PC-9 (cell line): Measurements from ENCODE around the gene ARID3A. TPM values are rescaled to one million over a fixed set of nuclear protein-coding genes. Genes with fewer than 3 reads are reported as not detected.

ENCODE experiments used
- BruUV-seq: library from RNA; stranded (reverse); fragments of 400-500 nt; replicated peaks from 2 replicates; lab custom pipeline; 2021; lab: Mats Ljungman, UMichigan
- CTCF ChIA-PET: fragments of 300-600 bp; sonication (Branson Sonifier 250); formaldehyde crosslinking; loops from one replicate; lab custom pipeline; 2022; ENCODE audit warnings: antibody characterized with exemption; lab: Charles Lee
- POLR2A ChIA-PET: fragments of 300-600 bp; sonication (Branson Sonifier 250); formaldehyde crosslinking; loops from one replicate; lab custom pipeline; 2022; ENCODE audit warnings: antibody characterized with exemption; ENCODE audit not compliant: unreplicated experiment; lab: Charles Lee
- DNase-seq, 2 experiments: peaks; one replicate each; pipeline versions ENCODE4 v3.0.0 to v3.0.0-alpha.2; 2015 to 2022; ENCODE audit warnings: mixed read lengths in 1 of 2
- H2AFZ ChIP-seq: fragments of 200-600 bp; sonication (generic); 2 replicates; pipeline ENCODE4 v1.8.1; 2017; ENCODE audit warnings: antibody characterized with exemption
- H3F3A ChIP-seq: fragments of 200-600 bp; sonication (generic); 2 replicates; pipeline ENCODE4 v1.8.1; 2017; ENCODE audit warnings: antibody characterized with exemption, mild to moderate bottlenecking, low read depth; ENCODE audit not compliant: insufficient read depth
- H3K27ac ChIP-seq: fragments of 200-600 bp; sonication (generic); 2 replicates; pipeline ENCODE4 v1.6.1; 2016; ENCODE audit warnings: mixed run types
- H3K27me3 ChIP-seq: fragments of 200-600 bp; sonication (generic); 2 replicates; pipeline ENCODE4 v1.6.1; 2016; ENCODE audit warnings: low read depth, mixed run types; ENCODE audit not compliant: insufficient read depth
- H3K36me3 ChIP-seq: fragments of 200-600 bp; sonication (generic); 2 replicates; pipeline ENCODE4 v1.6.1; 2016; ENCODE audit warnings: low read depth, mixed run types
- H3K4me1 ChIP-seq: fragments of 200-600 bp; sonication (generic); replicated peaks from 2 replicates; pipeline ENCODE4 v1.6.1; 2016; ENCODE audit warnings: mixed run types; ENCODE audit not compliant: insufficient read depth
- H3K4me2 ChIP-seq: fragments of 200-600 bp; sonication (generic); 2 replicates; pipeline ENCODE4 v1.6.1; 2017; ENCODE audit warnings: mixed run types
- H3K4me3 ChIP-seq: fragments of 200-600 bp; sonication (generic); 2 replicates; pipeline ENCODE4 v1.6.1; 2016; ENCODE audit warnings: mixed run types
- H3K79me2 ChIP-seq: fragments of 200-600 bp; sonication (generic); 2 replicates; pipeline ENCODE4 v1.6.1; 2017; ENCODE audit warnings: low read depth, mixed run types
- H3K9me2 ChIP-seq: fragments of 200-600 bp; sonication (generic); 2 replicates; pipeline ENCODE4 v1.8.1; 2017; ENCODE audit warnings: mild to moderate bottlenecking; ENCODE audit not compliant: insufficient read depth
- H3K9me3 ChIP-seq: fragments of 200-600 bp; sonication (generic); 2 replicates; pipeline ENCODE4 v1.8.1; 2016; ENCODE audit warnings: low read depth; ENCODE audit not compliant: insufficient read depth
- H4K20me1 ChIP-seq: fragments of 200-600 bp; sonication (generic); 2 replicates; pipeline ENCODE4 v1.8.1; 2017; ENCODE audit not compliant: insufficient read depth
- CTCF ChIP-seq: fragments of 200-600 bp; sonication (generic); conservative IDR thresholded peaks from 2 replicates; pipeline ENCODE4 v1.6.1; 2017; ENCODE audit warnings: mixed run types, antibody characterized with exemption, mild to moderate bottlenecking, moderate library complexity
- EZH2 ChIP-seq: fragments of 200-600 bp; sonication (generic); IDR thresholded peaks from 2 replicates; pipeline ENCODE4 v1.8.0; 2017; ENCODE audit warnings: antibody characterized with exemption, low read depth
- intact Hi-C: fragments of 100-400 bp; cut with micrococcal nuclease; formaldehyde crosslinking; loops from one replicate; pipeline ENCODE4 v1.10.0; 2022; ENCODE audit not compliant: unreplicated experiment
- total RNA-seq: library from RNA; stranded (reverse); gene quantifications from 2 replicates; pipeline ENCODE4 v1.2.3, GENCODE V29; 2021

ARID3A gene
- total RNA-seq, 1 experiment from 2014 or later: 10.7 TPM

GRCh38 chr19:947707-948539 lies 22.1 kb downstream of the ARID3A start:
- Histone ChIP-seq H2AFZ (no peak overlapping the region), H3K9me3 (no peaks in the 10 kb centered on the region), H3K27ac (no peak overlapping the region), H3K4me1 (peaks cover 18% of the 10 kb centered on the region), H3K9me2 (no peaks in the 10 kb centered on the region), H3F3A (peaks cover 18% of the 10 kb centered on the region; the same call in 1 of the 2 replicates), H3K36me3 (no peaks in the 10 kb centered on the region), H4K20me1 (peaks cover 8% of the 10 kb centered on the region), H3K4me2 (no peak overlapping the region), H3K79me2 (no peaks in the 10 kb centered on the region), H3K4me3 (no peak overlapping the region), H3K27me3 (no peaks in the 10 kb centered on the region)
- BruUV-seq: no TSS peak
- ChIA-PET POLR2A (no interaction called here), CTCF (no interaction called here)
- no peak for DNase-seq
- TF ChIP-seq EZH2 (no peak), CTCF (no peak)
- intact Hi-C loops: no loop called here

GRCh38 chr19:948842-949496 lies 23.1 kb downstream of the ARID3A start:
- intact Hi-C loops: no loop called here
- BruUV-seq: no TSS peak
- no peaks in the 10 kb centered on the region for H3K9me2 ChIP-seq
- H3K4me3 ChIP-seq: no peak overlapping the region
- H4K20me1 ChIP-seq: peaks cover 8% of the 10 kb centered on the region
- no peaks in the 10 kb centered on the region for H3K9me3 ChIP-seq
- no peak overlapping the region for H3K4me2 ChIP-seq
- H3F3A ChIP-seq: peaks cover 13% of the 10 kb centered on the region; the same call in 1 of the 2 replicates
- H3K4me1 ChIP-seq: peaks cover 28% of the 10 kb centered on the region
- no peak for DNase-seq
- no peaks in the 10 kb centered on the region for H3K79me2 ChIP-seq
- no peaks in the 10 kb centered on the region for H3K36me3 ChIP-seq
- no peak overlapping the region for H3K27ac ChIP-seq
- TF ChIP-seq EZH2 (no peak), CTCF (no peak)
- ChIA-PET POLR2A (no interaction called here), CTCF (no interaction called here)
- no peak overlapping the region for H2AFZ ChIP-seq
- no peaks in the 10 kb centered on the region for H3K27me3 ChIP-seq

- no TSS peak for BruUV-seq
- DNase-seq: no peak
- Histone ChIP-seq H3F3A (peaks cover 16% of the 10 kb centered on the region; the same call in 1 of the 2 replicates), H2AFZ (no peak overlapping the region), H3K79me2 (0 out of 2 replicates have a peak, but pooled peaks cover 3% of the 10 kb centered on the region), H3K4me3 (no peak overlapping the region), H3K9me2 (no peaks in the 10 kb centered on the region), H3K4me2 (no peak overlapping the region), H3K4me1 (peaks cover 21% of the 10 kb centered on the region), H3K9me3 (no peaks in the 10 kb centered on the region), H3K27ac (no peak overlapping the region), H3K27me3 (no peaks in the 10 kb centered on the region), H3K36me3 (no peaks in the 10 kb centered on the region), H4K20me1 (no peaks in the 10 kb centered on the region; the same call in 1 of the 2 replicates)
- intact Hi-C loops: no loop called here
- CTCF ChIA-PET: interaction anchor here (0.6 kb wide), 1 partner anchor 31 kb away, joined by 4 read pairs; no protein-coding TSS in a partner anchor
- TF ChIP-seq CTCF: no peak
- TF ChIP-seq EZH2: no peak
- POLR2A ChIA-PET: no interaction called here
Observed at GRCh38 chr19:950352-951066, 24.7 kb downstream of the ARID3A start.
